Fibroblast of lung (primary cell): ENCODE measurements around the gene AK9.

ENCODE experiments used
- EZH2 ChIP-seq: IDR thresholded peaks from 2 replicates; pipeline ENCODE4 v1.5.1; 2012; ENCODE audit warnings: low read length, control low read depth, mild to moderate bottlenecking; ENCODE audit errors: missing control alignments
- TF ChIP-seq, protein P1 (sequence below), 2 donors: IDR thresholded peaks in 1 of 2; conservative IDR thresholded peaks in 1 of 2; 1 replicate in 1 of 2; 2 replicates in 1 of 2; pipeline ENCODE4 v1.5.1; 2011 to 2012; ENCODE audit warnings: low read length in 2 of 2, control low read depth in 1 of 2, inconsistent platforms in 1 of 2, low read depth in 1 of 2, mild to moderate bottlenecking in 1 of 2

DNA sequence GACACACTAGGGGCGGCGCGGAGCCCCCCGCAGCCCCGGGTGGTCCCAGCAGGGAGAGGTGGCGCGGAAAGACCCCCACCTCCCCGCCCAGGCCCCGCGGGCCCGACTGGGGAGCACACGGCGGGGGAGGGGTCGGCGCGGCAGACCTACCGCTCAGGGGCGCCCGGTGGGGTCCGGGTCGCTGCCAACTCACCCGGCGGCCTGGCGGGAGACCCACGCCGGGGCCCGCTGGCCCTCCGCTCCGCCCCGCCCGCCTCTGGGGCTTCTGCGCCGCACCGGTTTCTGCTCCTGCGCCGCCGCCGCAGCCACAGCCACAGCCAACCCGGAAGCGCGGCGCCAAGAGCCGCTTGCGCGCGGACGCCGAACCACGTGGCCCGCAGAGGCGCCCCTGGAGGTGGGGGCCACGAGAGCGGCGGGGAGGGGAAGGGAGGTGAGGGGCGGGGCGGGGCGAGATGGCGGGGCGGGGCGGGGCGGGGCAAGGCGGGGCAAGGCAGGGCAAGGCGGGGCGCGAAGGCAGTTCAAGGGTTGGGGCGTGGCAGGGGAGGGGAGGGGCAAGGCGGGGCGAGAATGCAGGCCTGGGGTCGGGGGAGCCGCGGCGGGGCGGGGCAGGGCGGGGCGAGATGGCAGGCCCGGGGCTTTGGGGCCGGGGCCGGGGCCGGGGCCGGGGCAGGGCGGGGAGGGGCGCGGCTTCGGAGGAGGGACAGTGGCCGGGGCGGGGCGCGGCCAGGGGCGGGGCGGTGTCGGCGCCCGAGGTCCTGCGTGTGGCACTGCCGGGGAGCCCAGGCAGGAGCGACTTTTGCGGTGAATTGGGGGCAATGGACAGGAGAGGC is 207.9 kb downstream of the AK9 start, which contains the start of gene ZBTB24:
- TF ChIP-seq, protein P1, sequence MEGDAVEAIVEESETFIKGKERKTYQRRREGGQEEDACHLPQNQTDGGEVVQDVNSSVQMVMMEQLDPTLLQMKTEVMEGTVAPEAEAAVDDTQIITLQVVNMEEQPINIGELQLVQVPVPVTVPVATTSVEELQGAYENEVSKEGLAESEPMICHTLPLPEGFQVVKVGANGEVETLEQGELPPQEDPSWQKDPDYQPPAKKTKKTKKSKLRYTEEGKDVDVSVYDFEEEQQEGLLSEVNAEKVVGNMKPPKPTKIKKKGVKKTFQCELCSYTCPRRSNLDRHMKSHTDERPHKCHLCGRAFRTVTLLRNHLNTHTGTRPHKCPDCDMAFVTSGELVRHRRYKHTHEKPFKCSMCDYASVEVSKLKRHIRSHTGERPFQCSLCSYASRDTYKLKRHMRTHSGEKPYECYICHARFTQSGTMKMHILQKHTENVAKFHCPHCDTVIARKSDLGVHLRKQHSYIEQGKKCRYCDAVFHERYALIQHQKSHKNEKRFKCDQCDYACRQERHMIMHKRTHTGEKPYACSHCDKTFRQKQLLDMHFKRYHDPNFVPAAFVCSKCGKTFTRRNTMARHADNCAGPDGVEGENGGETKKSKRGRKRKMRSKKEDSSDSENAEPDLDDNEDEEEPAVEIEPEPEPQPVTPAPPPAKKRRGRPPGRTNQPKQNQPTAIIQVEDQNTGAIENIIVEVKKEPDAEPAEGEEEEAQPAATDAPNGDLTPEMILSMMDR (conservative IDR thresholded peaks at IDR 0.05 in 1 of 2, IDR thresholded peaks at IDR 0.05 in 1 of 2; ENCODE audit: low read depth in 1 of 2, low read length in 2 of 2): no peak
- no peak for TF ChIP-seq EZH2
